Middle frontal gyrus (tissue), 1 donor: ENCODE data around the gene GOT1.

Experiments used
- DNase-seq: peaks from one replicate; pipeline ENCODE4 v3.0.0-alpha.2; 2015; ENCODE audit warnings: low spot score; ENCODE audit errors: extremely low spot score

The GOT1 gene

GRCh38 chr10:99433378-99434020 is 3.1 kb upstream of the GOT1 start:
- DNase-seq, result no peak

GRCh38 chr10:99432881-99433280 is 2.5 kb upstream of the GOT1 start:
- no peak for DNase-seq

GRCh38 chr10:99432047-99432446 is 1.6 kb upstream of the GOT1 start:
- DNase-seq, result no peak

GRCh38 chr10:99431190-99431760 is 851 bp upstream of the GOT1 start:
- peak; percentile 47 for DNase-seq

GRCh38 chr10:99430116-99430450 is 341 bp downstream of the GOT1 start:
- DNase-seq, result no peak

GRCh38 chr10:99429517-99430095 is 818 bp downstream of the GOT1 start:
- DNase-seq, result no peak

GRCh38 chr10:99427566-99428190 is 2.7 kb downstream of the GOT1 start:
- no peak for DNase-seq

- DNase-seq, result no peak
Observed at GRCh38 chr10:99426689-99427088, 3.7 kb downstream of the GOT1 start.

- no peak for DNase-seq
Observed at GRCh38 chr10:99425204-99425603, 5.2 kb downstream of the GOT1 start.

- DNase-seq, result no peak
Observed at GRCh38 chr10:99424656-99425055, 5.8 kb downstream of the GOT1 start.

- no peak for DNase-seq
Observed at GRCh38 chr10:99422529-99423096, 7.8 kb downstream of the GOT1 start.

GRCh38 chr10:99421233-99421739 is 9.1 kb downstream of the GOT1 start:
- DNase-seq, result no peak

GRCh38 chr10:99419688-99420087 is 10.7 kb downstream of the GOT1 start:
- no peak for DNase-seq

- DNase-seq, result no peak
Observed at GRCh38 chr10:99418910-99419624, 11.4 kb downstream of the GOT1 start.

- no peak for DNase-seq
Observed at GRCh38 chr10:99412099-99412498, 18.3 kb downstream of the GOT1 start.

- DNase-seq, result no peak
Observed at GRCh38 chr10:99411546-99411945, 18.9 kb downstream of the GOT1 start.

- no peak for DNase-seq
Observed at GRCh38 chr10:99410876-99411275, 19.5 kb downstream of the GOT1 start.

- no peak for DNase-seq
Observed at GRCh38 chr10:99410146-99410545, 20.3 kb downstream of the GOT1 start.

- no peak for DNase-seq
Observed at GRCh38 chr10:99406149-99406548, 24.3 kb downstream of the GOT1 start.

GRCh38 chr10:99403674-99404073 is 26.8 kb downstream of the GOT1 start:
- no peak for DNase-seq

GRCh38 chr10:99399664-99400063 is 30.8 kb downstream of the GOT1 start:
- no peak for DNase-seq

GRCh38 chr10:99396471-99396870 is 34.0 kb downstream of the GOT1 start:
- DNase-seq, result no peak
